ENCODE results near the gene GSTK1. TPM values are rescaled to one million over a fixed set of nuclear protein-coding genes. Genes with fewer than 3 reads are reported as not detected.

GSTK1 gene
- total and polyA plus RNA-seq, 9 of the 15 experiments (the other 6 are each of a cell fraction or from before 2014, with no cell fraction given), result 155 to 441 (median 233) TPM

DNA sequence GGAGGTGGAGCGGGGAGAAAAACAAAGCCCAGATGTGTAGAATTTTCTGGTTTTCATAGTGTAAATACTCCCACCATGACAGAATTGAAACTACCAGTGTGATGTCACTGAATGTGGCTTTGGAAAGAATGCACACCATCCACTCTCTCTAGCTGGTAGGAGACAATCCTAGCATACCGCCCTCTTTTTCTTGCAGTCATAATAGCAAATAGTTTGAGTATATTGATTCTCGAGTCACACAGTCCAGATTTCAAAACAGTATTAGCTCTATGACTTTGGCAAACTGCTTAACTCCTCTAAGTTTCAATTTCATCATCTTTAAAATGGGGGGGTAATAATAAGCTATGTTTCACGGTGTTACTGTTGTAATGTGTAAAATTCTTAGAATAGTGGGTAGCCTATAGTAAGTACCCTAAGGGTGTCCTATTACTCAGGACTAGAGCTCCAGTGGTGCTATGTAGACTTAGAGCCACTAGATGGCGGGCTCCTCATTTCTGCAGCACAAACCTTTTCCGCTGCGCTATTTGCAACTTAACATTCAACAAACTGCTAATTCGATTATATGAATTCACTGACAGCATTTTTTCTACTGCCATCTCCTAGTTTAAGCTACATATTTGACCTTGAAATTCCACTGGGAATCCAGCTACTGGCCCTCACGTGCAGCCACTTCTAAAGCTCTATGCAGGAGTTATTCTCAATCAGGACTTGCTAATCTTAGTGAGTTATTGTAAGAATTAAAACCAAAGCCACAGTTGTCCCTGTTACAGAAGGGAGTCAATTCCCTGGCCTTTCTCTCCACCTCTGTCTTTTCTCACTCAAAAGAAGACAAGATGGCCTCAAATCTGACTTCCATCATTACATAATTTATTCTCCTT lies 22.7 kb upstream of the GSTK1 start (continued):
- TF ChIP-seq TEAD1 (CRISPR knock-in tag; IDR thresholded peaks at IDR 0.05) (0 out of 4 replicates have a peak, but pooled peaks of 1 of the 2 experiments have one; percentile 31), SMARCA4 (IDR thresholded peaks at IDR 0.05) (no peak), KDM2B (CRISPR knock-in tag; IDR thresholded peaks at IDR 0.05) (peak; percentile 46; the same call in 1 of the 2 replicates), ARID2 (IDR thresholded peaks at IDR 0.05) (peak; percentile 39; the same call in 1 of the 2 replicates), NRF1 (conservative IDR thresholded peaks at IDR 0.05 in 1 of 2, IDR thresholded peaks at IDR 0.05 in 1 of 2) (no peak), SMC3 (conservative IDR thresholded peaks at IDR 0.05; ENCODE audit: insufficient read depth, low read depth, low read length) (peak; percentile 93)

DNA sequence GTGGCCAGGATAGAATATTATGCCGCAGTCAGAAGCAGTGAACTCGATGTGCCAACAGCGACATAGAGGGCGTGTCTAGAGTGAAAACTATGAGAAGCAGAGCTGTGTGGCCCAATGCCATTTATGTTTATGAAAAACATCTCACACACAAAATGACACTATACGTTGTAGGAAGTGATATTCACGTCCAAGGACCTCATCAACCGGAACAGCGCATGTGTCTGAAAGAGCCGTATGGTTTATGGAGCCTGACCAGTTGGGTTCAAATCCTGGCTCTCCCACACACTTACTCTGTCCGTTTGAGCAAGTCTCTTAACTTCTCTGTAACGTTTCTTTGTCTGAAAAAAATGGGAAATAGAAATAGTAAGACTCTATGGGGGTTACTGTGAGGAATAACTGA lies 20.9 kb upstream of the GSTK1 start:
- H3K9me3 ChIP-seq (replicated peaks; ENCODE audit: control insufficient read depth, insufficient read depth, low read depth, low read length), result no peaks in the 10 kb centered on the region; the same call in 1 of the 2 replicates
- no peak overlapping the region for H3K4me3 ChIP-seq
- DNase-seq (ENCODE audit: extremely low read depth in 1 of 4, low spot score in 3 of 4) (no peak), ATAC-seq (0 out of 3 replicates have a peak, but pooled peaks have one; percentile 9), FAIRE-seq (no peak)
- no peaks in the 10 kb centered on the region for H3K79me2 ChIP-seq (ENCODE audit: control insufficient read depth, insufficient read depth, low read length)
- CTCF ChIA-PET (ENCODE audit: low intra/inter-chr PET ratio), result interaction anchor here (0.7 kb wide), 1 partner anchor 61 kb away, joined by 3 read pairs; no protein-coding TSS in a partner anchor
- POLR2A ChIA-PET, result interaction anchor here (1.8 kb wide), 1 partner anchor 17 kb away, joined by 3 read pairs; no protein-coding TSS in a partner anchor
- H2AFZ ChIP-seq (ENCODE audit: low read depth, low read length), result no peak overlapping the region
- H3K36me3 ChIP-seq (ENCODE audit: control insufficient read depth, insufficient read depth, low read length), result no peaks in the 10 kb centered on the region
- intact Hi-C loops (cut with micrococcal nuclease) (loop anchor here (5.0 kb wide), 1 partner anchor 255 kb away; no protein-coding TSS in a partner anchor), in situ Hi-C loops (cut with MboI) (loop anchor here (10.0 kb wide), 1 partner anchor 62 kb away; no protein-coding TSS in a partner anchor)
- no peaks in the 10 kb centered on the region for H4K20me1 ChIP-seq (replicated peaks; ENCODE audit: control insufficient read depth, insufficient read depth, low read length)
- H3K4me1 ChIP-seq (replicated peaks in 1 of 2; ENCODE audit: control insufficient read depth in 2 of 2, insufficient read depth in 2 of 2, low read length in 2 of 2), result no peaks in the 10 kb centered on the region; a peak in 1 of 5 replicates
- BruUV-seq (replicated peaks), result no TSS peak
- H3K9me1 ChIP-seq (ENCODE audit: control insufficient read depth, insufficient read depth, low read length), result no peaks in the 10 kb centered on the region
- 42% methylated on average over 11 of the region's 11 CpGs for WGBS (ENCODE audit: insufficient coverage, low coverage, missing lambda C conversion rate)
- H3K27me3 ChIP-seq (ENCODE audit: control insufficient read depth in 2 of 2, insufficient read depth in 2 of 2, low read length in 2 of 2), result no peaks in the 10 kb centered on the region; a peak in 1 of 5 replicates
- H3K27ac ChIP-seq (ENCODE audit: extremely low read depth, low read depth, low read length), result no peak overlapping the region
- H3K4me2 ChIP-seq (ENCODE audit: insufficient read depth, low read length), result no peak overlapping the region
- H3K9ac ChIP-seq (ENCODE audit: insufficient read depth in 1 of 2, low read depth in 2 of 2, low read length in 2 of 2), result no peak overlapping the region
- TF ChIP-seq NBN (IDR thresholded peaks at IDR 0.05; ENCODE audit: low read depth) (no peak), ZNF398 (CRISPR knock-in tag; IDR thresholded peaks at IDR 0.05) (no peak), NR2C1 (IDR thresholded peaks at IDR 0.05) (no peak), NR2C1 (tag; IDR thresholded peaks at IDR 0.05) (no peak), SRSF7 (optimal IDR thresholded peaks at IDR 0.05; ENCODE audit: low read depth, low read length) (no peak), BRCA1 (IDR thresholded peaks at IDR 0.05) (no peak), BRCA1 (CRISPR knock-in tag; IDR thresholded peaks at IDR 0.05) (no peak), ADNP (tag; IDR thresholded peaks at IDR 0.05) (no peak)
- TF ChIP-seq, protein P1, sequence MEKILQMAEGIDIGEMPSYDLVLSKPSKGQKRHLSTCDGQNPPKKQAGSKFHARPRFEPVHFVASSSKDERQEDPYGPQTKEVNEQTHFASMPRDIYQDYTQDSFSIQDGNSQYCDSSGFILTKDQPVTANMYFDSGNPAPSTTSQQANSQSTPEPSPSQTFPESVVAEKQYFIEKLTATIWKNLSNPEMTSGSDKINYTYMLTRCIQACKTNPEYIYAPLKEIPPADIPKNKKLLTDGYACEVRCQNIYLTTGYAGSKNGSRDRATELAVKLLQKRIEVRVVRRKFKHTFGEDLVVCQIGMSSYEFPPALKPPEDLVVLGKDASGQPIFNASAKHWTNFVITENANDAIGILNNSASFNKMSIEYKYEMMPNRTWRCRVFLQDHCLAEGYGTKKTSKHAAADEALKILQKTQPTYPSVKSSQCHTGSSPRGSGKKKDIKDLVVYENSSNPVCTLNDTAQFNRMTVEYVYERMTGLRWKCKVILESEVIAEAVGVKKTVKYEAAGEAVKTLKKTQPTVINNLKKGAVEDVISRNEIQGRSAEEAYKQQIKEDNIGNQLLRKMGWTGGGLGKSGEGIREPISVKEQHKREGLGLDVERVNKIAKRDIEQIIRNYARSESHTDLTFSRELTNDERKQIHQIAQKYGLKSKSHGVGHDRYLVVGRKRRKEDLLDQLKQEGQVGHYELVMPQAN (IDR thresholded peaks at IDR 0.05; ENCODE audit: borderline replicate concordance), result no peak
- TF ChIP-seq, protein P2, sequence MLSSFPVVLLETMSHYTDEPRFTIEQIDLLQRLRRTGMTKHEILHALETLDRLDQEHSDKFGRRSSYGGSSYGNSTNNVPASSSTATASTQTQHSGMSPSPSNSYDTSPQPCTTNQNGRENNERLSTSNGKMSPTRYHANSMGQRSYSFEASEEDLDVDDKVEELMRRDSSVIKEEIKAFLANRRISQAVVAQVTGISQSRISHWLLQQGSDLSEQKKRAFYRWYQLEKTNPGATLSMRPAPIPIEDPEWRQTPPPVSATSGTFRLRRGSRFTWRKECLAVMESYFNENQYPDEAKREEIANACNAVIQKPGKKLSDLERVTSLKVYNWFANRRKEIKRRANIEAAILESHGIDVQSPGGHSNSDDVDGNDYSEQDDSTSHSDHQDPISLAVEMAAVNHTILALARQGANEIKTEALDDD (IDR thresholded peaks at IDR 0.05), result no peak

Measured in K562 (cell line).